Glomerular endothelial cell (primary cell): ENCODE results near the gene ZNF275. TPM values are rescaled to one million over a fixed set of nuclear protein-coding genes. Genes with fewer than 3 reads are reported as not detected.

Source experiments
- DNase-seq: peaks from one replicate; pipeline ENCODE4 v3.0.0-alpha.2; 2011; ENCODE audit warnings: low read depth, low spot score; ENCODE audit errors: extremely low read depth
- total RNA-seq: library from RNA; depleted of rRNA; stranded (reverse); fragments of >200 nt; gene quantifications from 2 replicates; pipeline ENCODE4 v1.2.3, GENCODE V29; 2015

ZNF275 gene
- total RNA-seq, 1 donor from 2014 or later, result 8.8 TPM

- no peak for DNase-seq
These were observed 18.0 kb downstream of the ZNF275 start for GRCh38 chrX:153351981-153352380.

DNA sequence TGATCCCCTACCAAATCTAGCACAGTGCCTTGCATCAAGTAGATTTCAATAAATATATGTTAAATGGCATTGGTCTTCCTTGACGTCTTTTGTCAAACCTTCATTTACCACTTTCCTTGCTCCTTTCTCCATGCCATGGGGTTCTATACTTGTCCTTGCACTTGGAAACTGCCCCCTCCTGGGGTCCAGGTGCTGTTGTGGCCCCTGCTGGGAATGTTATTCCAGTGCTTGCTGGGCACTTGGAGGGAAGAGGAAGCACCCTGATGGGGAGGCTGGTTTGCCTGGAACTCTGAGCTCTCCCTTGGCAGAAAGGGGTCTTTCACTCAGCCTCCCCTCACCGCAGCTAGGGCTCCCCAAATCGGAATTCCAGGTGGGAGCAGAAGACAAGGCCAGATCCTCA, 18.9 kb downstream of the ZNF275 start:
- DNase-seq, result no peak

GRCh38 chrX:153353416-153353815, 19.5 kb downstream of the ZNF275 start:
- no peak for DNase-seq

- DNase-seq, result no peak
These were observed 23.9 kb downstream of the ZNF275 start for GRCh38 chrX:153357877-153358276.

DNA sequence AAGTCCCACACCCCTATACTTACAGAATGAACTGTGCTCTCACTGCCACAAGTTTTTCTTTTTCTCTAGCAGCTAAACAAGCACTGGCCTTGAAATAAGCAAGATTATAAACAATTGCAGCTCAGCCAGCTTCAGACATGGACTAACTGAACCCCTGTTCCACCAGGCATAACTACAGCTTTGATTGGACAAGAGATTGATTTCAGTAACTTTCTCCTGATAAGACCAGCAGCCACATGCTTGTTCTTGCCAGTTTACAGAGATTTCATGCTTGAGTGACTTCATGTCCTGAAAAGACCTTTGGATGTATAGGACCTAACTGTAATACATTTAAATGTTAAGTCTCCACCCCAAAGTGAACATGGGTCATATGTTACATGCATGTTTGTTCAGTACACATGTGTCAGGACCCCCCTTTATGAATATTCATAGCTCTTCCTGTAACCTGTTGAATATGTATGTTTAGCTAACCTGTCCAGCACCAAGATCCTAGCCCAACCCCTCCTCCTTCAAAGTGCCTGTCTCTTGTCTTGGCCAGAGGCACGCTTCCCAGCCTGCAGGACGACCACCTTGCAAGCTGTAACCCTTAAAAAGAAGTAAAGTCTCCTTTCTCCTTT, 27.9 kb downstream of the ZNF275 start:
- DNase-seq, result no peak

DNA sequence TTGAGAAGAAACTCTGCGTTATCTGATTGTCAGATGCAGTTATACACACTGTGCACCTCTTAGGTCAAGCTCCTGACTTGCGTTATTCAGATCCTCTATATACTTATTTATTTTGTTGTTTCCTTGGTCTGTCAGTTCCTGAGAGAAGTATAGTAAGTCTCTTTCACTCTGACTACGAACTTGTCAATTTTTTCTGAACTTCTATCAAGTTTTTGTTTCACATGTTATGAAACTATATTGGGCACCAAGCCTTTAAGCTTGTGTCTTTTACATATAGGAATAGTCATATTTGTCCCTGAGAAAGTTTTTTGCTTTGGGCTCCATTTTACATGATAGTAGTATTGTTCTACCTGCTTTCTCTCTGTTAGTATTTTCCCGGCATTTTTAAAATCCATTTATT, 31.7 kb downstream of the ZNF275 start:
- DNase-seq, result no peak

GRCh38 chrX:153366119-153366518, 32.2 kb downstream of the ZNF275 start:
- no peak for DNase-seq

GRCh38 chrX:153366878-153367538, 33.1 kb downstream of the ZNF275 start:
- DNase-seq, result no peak

- no peak for DNase-seq
These were observed 36.5 kb downstream of the ZNF275 start for GRCh38 chrX:153370293-153371055.

GRCh38 chrX:153371256-153371655, 37.3 kb downstream of the ZNF275 start:
- DNase-seq, result no peak

DNA sequence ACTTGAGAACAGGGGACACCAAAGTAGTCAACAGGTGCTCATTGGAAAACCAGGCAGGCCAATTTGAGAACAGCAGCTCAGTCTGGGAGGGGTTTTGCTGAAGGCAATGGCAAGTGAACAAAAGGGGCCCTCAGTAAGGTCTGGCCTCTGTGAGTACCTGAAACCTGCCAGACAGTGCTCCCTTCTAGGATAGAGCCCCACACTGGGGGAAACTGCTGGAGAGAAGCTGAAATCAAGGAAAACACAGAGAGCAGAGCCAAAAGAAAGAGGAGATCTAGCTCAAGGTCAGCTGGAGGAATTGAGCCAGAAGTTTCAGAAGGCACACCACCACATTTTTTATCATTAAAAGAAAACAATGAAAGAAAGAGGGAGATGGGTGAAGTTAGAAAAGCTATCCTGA, 39.0 kb downstream of the ZNF275 start:
- no peak for DNase-seq

DNA sequence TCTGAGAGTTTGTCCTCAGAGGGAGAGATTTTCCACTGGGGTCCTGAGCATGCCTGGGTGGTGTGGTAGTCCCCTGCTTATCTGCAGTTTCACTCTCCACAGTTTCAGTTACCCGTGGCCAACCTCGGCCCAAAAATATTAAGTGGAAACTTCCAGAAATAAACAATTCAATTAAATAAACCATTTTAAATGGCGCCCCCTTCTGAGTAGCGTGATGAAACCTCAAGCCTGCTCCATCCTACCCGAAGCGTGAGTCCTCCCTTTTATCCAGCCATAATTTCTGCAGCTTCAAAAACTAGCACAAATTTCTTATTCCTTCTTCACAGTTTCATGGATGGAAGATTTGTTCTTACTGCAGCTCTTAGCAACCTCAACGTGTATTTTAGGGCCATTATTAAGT, 40.5 kb downstream of the ZNF275 start:
- no peak for DNase-seq

DNA sequence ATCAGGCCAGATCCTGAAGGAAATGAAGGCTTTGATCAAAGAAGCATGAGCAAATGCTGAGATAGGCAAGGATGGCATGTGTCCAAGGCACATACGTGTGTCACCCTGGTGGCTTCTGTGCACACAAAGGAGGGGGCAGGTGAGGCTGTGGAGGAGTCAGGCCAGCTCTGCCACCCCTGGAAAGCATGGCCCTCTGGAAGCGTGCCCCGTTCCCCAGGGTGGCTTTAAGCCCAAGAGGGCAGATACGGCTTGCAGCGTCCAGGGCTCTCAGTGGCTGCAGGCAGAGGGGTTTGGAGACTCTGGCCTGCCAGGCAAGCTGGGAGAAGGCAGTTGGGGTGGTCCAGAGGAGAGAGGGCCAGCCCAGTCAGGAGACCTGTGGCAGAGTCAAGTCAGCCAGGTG, 41.6 kb downstream of the ZNF275 start:
- no peak for DNase-seq

GRCh38 chrX:153377727-153378126, 43.8 kb downstream of the ZNF275 start:
- no peak for DNase-seq

DNA sequence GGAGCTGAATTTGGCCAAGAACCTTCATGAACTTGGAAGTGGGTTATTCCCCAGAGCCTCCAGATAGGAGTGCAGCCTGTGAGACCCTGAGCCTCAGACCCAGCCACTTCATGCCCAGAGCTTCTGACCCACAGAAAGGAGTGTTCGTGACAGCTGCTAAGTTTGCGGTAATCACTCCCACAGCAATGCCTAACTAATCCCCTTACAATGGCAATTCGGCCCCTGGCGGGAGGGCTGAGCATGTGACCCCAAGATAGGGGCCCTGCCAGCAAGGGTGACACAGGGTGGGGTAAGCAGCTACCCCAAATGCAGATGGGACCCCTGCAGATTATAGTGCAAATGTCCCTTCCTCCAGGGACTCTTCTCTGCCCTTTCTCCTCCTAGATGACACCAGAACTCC, 44.7 kb downstream of the ZNF275 start:
- no peak for DNase-seq

- DNase-seq, result no peak
These were observed 45.6 kb downstream of the ZNF275 start for GRCh38 chrX:153379508-153379907.

DNA sequence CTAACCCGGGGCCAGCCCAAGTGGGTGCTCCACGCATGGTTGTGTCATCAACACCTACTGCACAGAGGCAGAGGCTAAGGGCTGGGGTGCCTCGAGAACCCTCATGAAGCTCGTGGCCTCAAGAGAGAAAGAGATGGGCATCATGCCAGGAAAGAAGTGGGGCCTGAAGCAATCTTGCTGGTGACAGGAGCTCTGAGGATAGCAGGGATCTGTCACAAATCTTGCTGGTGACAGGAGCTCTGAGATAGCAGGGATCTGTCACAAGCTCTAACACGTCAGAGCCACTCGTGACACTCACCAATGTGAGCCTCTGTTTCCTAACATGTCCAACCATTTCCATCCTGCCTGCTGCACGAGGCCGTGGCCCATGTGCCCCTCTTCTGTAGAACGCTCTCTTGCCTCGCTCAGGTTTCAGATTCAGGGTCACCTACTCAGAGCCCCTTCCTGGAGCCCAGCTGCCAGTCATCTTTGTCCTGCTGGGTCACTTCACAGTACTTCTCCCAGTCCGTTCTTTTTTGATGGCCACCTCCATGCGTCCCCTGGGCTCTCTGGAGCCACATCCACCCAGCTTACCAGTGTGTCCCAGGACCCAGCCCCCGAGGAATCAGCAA, 46.1 kb downstream of the ZNF275 start:
- no peak for DNase-seq

GRCh38 chrX:153380691-153381090, 46.7 kb downstream of the ZNF275 start:
- DNase-seq, result no peak

DNA sequence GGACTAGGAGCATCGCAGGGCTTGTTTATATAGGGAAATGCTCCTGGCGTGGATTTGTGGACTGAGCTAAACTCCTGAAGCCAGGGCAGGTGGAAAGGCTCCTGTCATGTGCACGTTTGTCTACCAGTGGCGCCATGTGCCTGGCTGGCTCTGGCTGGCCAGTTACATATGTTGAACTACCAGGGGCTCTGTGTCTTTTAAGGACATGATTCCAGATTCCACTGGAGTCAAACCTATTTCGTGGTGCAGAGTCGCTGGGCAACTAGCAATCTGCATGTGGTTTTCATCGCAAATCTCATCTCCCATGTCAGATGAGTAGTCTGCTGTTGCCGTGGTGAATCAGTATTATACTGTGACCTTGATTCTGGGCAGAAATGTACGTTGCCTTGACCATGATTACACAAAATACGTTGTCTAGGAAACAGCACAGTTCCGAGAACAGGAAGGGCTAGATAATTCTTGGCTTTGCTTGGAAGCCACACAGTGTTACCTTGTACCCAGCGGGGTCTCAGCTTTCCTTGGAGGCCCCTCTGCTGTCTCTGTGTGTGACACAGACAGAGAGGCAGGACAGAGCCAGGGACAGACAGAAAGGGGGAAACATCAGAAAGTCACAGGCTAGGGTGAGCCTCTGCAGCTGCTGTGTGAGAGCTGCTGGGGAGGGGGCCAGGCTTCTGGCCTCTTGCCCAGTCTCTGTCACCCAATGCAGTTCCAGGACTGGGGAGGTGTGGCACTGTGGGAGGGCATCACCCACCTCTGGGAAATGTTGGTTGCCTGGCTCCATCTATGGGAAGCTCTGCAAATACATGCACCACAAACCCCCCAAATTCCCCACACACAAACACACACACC, 48.0 kb downstream of the ZNF275 start:
- DNase-seq, result peak; percentile 23

DNA sequence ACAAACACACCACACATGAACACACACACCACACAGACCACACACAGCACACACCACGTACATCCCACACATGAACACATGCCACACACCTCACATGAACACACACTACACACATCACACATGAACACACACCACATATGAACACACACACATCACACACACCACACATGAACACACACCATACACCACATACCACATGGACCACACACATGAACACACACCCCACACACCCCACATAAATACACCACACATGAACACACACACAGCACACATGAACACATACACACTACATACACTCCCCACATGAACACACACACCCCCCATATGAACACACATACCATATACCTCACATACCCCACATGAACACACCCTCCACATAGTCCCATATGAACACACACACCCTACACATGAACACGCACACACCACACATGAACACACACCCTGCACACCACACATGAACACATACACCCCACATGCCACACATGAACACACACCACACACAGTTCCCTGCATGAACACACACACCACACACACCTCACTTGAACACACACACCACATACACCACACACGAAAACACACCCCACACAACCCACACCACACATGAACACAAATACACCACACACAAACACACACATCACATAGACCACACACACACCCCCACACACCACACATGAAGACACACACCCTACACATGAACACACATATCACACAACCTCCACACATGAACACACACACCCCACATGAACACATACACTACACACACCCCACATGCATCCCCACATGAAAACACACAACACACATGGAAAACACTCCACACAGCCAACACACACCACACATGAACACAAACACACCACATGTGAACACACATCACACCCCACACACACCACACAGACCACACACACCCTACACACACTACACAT, 48.9 kb downstream of the ZNF275 start:
- no peak for DNase-seq
